ENCODE data around the gene AQP12A. TPM values are rescaled to one million over a fixed set of nuclear protein-coding genes. Genes with fewer than 3 reads are reported as not detected.

Gene AQP12A
- total RNA-seq, 1 donor from 2014 or later: not detected

Other genes starting within 250 kb of the AQP12A start
- 24.8 and 26.7 TPM in 2 replicates for gene ANKMY1, start 133.9 kb upstream of the AQP12A start, total RNA-seq
- gene DUSP28, start 131.5 kb upstream of the AQP12A start, total RNA-seq: 6.3 and 7.9 TPM in 2 replicates
- 59.1 and 60.7 TPM in 2 replicates for gene RNPEPL1, start 123.4 kb upstream of the AQP12A start, total RNA-seq
- gene CAPN10, start 105.1 kb upstream of the AQP12A start, total RNA-seq: 48.4 and 51.9 TPM in 2 replicates
- 7.1 and 8.7 TPM in 2 replicates for gene GPR35, start 66.4 kb upstream of the AQP12A start, total RNA-seq
- not detected in 2 replicates for gene AQP12B, start 9.0 kb upstream of the AQP12A start, total RNA-seq
- 0.37 and 0.47 TPM in 2 replicates for gene KIF1A, start 128.4 kb downstream of the AQP12A start, total RNA-seq
- gene AGXT, start 177.0 kb downstream of the AQP12A start, total RNA-seq: not detected in 2 replicates
- not detected in 2 replicates for gene MAB21L4, start 204.3 kb downstream of the AQP12A start, total RNA-seq
- gene CROCC2, start 214.5 kb downstream of the AQP12A start, total RNA-seq: not detected in 2 replicates

Measured in activated CD4-positive, alpha-beta T cell treated with anti-CD3 and anti-CD28 coated beads, Interleukin-2, amount 10 ng/mL, durations not matched to agents 24 days and 14 days (primary cell).